Muscle of arm (tissue), 12 donors: ENCODE results near the gene GATA2. TPM values are rescaled to one million over a fixed set of nuclear protein-coding genes. Genes with fewer than 3 reads are reported as not detected.

Source experiments
- DNase-seq: peaks from one replicate; pipeline ENCODE4 v3.0.0-alpha.2; 2013
- polyA plus RNA-seq, 12 donors: library from polyadenylated mRNA; unstranded; fragments of 120-200 nt; gene quantifications; one replicate each; pipeline ENCODE4 v1.2.1, GENCODE V29; 2013; ENCODE audit not compliant: insufficient read length in 12 of 12

Gene GATA2
- polyA plus RNA-seq, 12 donors = 2.0 to 8.0 (median 3.2) TPM; not detected in 2

DNA sequence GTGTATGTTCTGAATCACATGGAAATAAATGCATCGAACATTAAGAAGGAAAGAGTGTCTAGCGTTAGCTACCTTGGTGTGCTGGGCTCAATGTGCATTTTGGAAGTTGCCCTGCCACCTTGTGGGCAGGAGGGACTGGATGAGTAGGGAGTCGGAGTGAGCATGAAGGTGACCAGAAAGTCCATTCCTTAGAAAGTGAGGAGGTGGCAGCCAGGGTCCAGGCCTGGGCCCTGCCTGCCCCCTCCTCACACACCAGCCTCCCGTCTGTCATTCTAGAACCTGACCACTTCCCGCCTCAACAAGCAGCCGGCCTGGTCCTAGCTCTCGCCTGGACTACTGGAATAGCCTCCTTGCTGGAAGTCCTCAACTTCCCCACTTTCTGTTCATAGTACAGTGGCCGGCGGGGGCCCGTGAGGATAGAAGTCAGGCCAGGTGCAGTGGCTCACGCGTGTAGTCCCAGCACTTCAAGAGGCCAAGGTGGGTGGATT is 10.2 kb upstream of the GATA2 start:
- DNase-seq = no peak

DNA sequence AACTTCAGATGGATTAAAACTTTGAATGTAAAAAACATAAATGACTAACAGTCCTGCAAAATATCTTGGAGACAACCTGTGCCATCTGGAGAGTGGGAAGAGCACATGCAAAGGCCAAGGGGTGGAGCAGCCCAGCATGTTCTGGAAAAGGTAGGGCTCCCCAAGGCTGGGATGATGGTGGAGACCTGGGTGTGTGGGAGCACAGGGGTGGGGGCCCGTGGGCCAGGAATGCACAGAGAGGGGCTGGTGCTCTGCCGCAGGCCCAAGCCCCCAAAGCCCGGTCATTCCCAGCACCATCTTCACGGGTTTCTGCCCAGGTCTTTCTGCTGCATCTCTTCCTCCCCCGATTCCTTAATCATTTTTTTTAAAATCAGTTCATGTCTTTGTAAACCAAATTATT is 9.7 kb upstream of the GATA2 start:
- no peak for DNase-seq

DNA sequence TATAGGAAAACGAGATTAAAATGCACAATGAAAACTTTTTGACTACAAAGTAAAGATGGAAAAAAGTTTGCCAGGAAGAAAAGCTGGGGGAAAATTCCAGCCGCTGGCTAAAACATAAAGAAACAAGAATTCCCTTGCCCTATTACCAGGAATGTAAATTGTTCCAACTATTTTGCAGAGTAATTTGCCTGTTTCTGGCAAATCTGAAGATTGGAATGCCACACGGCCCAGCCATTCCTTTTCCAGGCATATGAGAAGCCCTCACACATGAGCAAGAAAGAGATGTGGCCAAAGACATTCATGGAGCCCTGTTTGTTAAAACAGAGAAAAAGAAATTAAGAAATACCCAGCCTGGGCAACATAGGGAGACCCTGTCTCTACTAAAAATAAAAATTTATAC is 8.4 kb upstream of the GATA2 start:
- no peak for DNase-seq

DNA sequence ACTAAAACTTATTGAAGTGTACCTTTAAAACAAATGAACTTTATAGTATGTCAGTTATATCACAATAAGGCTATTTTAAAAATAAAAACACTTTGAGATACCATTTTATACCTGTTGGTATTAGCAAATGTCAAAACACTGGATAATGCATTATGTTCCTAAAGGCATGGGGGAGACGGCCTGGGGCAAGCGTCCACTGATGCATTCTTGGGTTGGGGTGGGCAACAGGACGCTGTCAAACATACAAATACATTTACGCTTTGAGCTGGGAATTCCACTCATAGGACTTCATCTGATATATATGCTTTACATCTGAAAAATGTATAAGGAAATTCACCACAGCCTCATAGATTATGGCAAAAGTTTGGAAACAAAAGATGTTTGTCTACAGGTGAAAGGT is 7.6 kb upstream of the GATA2 start:
- DNase-seq = no peak

DNA sequence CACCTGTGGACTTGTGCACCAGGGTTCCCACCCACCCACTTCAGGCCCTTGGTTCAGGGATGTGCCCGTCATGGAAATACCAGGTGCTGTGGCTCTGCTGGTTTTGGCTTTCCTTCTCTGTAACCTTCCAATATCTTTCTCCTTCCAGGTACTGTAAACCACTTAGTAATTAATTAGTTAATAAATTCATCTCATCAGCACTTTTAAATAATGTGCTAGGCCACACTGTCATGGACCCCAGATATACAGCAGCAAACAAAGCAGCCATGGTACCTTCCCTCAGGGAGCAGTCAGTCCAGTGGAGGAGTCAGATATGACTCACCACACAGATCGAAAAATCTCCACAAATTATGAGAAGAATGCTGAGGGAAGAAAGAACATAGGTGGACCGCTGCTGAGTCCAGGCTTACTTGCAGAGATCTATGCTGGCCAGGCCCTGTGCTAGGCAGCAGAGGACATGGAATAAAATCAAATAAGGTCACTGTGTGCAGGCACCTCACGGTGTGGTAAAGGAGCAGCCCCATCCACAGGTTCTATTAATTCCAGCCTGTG is 6.8 kb upstream of the GATA2 start:
- DNase-seq = no peak

DNA sequence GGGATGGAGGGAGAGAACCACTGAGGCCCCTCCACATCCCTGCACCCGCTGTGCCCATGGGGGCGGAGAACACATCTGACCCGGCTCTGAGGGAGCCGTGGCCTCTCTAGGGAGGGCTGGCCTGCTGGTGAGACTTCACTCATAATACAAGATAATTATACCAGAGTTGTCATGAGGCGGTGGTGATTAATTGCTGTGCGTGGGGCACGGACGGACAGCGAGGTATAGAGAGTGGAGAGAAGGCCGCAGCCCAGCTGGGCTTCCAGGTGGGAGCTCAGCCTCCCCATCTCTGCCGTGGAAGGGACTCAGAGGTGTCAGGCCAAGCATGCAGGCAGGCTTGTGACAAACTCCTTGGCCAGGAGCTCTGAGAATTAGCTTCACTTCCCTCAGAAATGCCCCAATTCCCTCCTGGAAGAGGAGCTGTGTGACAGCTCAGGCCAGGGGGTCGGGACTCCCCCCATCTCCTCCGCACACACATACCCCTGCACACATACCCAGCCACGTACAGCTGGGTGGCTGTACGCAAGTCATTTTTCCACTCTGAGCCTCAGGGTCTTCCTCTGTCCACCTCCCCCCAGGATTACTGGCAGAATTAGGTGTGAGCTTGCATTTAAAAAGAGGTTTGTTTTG is 6.0 kb upstream of the GATA2 start:
- DNase-seq = no peak

DNA sequence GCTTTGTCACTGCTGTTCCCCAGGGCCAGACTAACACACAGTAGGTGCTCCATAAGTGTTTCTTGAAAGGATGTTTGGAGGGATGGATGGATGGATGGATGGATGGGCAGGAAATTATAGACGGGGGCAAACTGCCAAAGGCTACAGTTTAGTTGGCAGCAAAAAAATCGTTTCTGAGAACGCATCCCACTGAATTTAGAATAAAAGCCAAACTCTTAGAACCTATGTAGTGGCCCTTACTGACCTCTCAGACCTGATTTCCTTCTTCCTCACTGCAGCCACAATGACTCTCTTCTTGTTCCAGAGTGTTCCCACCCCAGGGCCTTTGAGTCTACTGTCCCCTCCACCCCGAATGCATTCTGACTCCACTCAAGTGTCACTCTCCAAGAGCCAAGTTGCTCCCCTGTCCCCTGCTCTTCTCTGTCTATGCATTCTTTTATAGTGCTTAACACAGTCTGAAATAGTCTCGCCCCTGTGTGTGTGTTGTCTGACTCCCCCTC is 5.2 kb upstream of the GATA2 start:
- no peak for DNase-seq

DNA sequence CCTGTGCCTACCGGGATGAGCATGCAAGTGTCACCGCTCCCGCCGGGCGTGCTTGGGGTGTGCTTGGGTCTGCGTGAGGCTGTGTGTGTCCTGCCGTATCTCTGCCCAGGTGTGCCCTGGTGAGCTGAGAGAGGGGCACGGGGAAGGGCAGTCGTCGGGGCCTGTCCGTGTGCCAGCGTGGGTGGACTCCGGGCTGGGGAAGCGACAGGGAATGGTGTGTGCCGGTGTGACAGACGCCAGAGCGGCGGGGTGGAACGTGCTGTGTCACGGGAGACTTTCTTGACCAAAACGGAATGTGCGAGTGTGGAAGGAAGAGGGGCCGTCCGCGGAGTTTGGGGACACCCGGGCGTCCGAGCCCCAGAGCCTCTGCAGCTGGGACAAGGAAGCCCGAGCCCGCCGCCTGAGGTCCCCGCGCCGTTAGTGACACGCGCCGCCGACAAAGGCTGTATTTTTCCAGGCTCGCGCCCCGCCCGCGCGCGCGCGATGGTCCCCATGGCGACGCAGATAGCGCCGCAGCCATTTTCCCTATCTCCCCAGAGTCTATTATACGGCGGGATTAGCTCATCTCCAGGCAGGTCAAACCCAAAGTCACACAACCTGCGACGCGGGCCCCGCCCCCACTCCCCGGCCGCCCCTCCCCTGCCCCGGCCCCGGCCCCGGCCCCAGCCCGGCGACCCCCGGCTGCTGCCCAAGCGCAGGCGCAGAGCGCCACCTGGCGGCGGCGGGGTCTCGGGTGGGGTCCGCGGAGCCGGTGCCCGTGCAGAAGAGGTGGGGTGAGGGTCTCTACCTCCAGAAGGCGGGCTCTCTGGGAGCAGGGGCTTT is 4.5 kb upstream of the GATA2 start:
- DNase-seq = no peak

DNA sequence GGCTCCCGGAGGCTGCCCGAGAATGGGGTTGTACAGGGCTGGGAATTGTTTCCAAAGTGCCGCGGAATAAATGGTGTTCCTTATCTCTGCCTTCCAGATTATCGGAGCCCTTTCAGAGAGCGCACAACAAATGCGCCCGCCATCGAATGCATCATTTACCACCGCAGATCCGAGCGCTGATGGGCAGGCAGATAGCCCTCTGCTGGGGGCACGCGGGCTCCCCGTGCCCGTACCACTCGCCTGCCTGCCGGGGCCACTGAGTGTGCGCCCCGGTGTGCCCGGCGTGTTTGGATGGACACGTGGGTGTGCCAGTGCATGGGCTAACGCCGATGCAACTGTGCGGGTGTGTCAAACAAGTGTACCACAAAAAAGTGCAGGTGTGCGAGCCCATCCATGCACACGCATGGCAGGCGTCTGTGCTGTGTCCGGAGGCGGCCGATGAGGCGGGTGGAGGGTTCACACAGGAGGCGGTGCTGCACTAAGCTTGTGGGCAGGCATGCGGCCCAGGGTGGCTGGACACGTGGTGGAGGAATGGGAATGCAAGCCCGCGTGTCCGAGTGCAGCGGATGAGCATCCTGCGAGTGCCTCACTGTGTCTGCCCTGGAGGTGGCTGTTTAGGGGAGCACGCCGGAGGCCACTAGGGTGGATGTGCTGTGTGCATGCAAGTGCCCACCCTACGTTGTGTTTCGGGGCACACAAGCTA is 3.8 kb upstream of the GATA2 start:
- DNase-seq = no peak

DNA sequence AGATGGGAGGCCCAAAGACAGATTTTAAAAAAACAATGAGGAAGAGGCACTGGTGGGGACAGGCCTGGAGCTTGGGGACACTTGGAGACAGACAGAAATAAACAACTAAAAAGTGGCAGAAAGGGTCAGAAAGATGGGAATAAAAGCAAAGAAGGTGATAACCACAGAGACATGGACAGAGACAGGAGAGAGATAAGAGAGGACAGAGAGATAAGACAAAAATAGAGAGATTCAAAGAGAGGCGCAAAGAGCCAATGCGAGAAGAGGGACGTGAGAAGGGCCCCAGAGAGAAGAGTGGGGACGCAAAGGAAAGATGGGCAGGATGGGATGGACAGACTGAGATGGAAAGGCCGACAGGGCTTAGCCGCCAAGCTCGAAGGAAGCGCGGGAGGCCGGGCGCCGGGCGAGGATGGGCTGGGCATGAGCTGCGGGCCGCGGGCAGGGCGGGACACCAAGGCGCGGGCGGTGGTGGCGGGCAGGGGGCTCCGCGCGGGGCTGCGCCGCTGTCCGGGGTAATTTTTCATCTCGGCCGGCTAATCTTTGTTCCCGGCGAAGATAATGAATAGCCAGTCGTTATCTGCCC is 3.1 kb upstream of the GATA2 start:
- DNase-seq = no peak

DNA sequence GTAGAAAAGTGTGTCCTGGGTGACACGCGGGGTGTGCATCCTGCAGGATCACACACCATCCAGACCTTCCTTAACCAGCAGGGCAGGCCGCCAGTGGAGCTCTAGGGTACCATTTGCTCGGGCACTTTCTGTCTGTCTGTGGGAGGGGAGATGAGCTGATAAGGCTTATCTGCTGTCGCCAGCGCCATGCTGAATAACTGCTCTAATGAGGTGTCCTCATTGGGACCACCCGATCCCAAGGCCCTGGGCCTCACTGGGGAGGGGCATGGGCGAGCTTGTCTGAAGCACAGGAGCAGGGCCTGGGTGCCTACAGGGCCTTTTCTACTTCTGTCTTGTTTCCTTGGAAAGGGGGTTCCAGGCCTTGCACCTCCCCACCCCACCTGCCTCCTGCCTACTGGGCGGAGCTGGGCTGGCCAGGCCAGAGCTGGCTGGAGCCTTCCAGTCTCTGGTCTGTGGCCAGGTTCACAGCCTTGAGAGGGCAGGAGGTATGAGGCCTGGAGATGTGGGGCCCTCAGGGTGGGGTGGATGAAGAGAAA is 2.5 kb upstream of the GATA2 start:
- no peak for DNase-seq

DNA sequence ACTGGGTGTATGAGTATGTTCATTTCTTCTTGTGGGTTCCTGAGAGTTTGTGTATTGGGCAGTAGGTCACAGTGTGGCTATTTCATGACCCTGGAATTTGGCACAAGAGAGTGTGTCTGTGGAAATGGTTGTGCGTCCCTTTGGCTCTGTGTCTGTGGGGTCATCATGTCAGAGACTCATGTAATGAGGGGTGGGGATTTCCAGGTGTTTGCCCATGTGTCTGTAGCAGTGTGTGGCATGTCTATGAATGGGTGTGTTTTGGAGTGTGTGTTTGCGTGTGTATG is 1.3 kb upstream of the GATA2 start:
- no peak for DNase-seq

DNA sequence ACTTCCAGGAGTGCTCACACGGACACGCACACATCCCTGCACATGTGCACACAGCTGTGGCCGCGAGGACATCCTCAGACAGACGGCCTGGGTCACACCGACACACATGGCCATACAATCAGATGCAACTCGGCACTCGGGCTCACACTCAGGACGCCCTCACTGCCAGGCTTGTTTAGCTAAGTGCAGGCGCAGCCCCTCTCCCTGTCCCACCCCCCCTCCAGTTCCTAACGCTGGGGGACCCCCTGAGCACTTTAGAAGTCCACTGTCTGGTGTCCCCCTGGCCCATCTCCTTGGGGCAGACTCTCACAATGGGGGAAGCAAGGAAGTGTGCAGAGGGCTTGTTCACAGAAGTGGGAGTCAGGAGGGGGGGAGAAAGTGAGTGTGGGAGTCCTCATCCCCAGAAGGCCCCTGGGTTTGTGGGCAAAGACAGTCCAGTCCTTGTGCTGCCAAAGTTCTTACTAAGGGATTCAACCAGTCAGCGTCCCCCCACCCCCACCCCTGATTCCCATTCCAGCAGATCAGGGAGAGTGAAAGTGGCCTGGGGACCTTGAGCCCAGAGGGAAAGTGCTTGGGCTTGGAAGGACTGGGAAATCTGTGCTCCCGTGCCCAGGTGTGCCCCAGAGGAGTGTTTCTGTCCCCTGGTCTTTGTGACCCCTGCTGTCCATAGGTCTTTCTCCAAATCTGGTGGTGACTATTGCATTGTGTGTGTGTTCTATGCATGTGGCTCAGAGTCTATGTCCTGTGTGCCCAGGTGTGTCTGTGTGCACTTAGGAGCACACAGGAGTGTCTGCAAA is 767 bp upstream of the GATA2 start:
- DNase-seq = no peak

DNA sequence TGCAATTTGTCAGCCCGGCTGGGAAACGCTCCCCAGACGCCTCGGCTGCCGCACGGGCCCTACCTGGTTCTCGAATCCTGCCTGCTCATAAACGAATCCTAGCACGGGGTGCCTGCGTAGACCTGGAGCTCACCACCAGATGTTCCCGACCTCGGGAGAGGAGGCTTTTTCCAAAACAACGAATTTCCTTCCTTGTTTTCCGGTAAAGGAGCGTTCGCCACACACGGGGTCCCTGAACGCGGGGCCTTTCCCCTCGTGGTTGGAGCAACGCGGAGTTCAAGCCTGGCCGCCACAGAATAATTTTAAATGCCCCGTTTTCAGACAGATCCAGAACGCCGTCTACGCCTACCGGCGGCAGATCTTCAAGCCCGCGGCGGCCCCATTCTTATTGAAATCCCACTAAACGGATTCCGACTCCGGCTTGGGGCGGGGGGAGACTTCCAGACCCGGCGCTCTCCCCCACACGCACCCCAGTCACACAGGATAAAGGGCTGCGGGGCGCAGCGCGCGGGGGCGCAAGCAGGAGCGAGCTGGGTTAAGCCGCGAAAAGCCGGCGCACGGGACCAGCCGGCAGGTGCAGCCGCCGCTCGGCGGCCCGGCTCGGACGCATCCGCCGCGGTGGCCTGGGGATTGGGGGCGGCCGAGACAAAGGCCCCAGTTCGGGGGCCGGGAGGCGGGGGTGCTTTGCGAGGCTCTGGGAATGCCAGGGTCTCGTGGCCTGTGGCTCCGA is 895 bp downstream of the GATA2 start:
- DNase-seq = no peak

DNA sequence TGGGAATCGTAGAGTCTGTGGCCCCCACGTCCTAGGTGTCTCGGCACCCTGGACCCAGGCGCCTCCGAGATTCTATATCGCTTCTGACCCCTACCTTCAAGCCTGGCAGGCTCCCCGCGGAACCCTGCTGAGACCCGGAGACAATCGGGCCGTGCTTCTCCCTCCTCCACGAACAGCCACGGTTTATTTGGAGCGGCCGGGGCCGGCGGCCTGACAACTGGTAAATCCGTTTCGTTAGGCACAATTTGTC is 1.4 kb downstream of the GATA2 start:
- no peak for DNase-seq

DNA sequence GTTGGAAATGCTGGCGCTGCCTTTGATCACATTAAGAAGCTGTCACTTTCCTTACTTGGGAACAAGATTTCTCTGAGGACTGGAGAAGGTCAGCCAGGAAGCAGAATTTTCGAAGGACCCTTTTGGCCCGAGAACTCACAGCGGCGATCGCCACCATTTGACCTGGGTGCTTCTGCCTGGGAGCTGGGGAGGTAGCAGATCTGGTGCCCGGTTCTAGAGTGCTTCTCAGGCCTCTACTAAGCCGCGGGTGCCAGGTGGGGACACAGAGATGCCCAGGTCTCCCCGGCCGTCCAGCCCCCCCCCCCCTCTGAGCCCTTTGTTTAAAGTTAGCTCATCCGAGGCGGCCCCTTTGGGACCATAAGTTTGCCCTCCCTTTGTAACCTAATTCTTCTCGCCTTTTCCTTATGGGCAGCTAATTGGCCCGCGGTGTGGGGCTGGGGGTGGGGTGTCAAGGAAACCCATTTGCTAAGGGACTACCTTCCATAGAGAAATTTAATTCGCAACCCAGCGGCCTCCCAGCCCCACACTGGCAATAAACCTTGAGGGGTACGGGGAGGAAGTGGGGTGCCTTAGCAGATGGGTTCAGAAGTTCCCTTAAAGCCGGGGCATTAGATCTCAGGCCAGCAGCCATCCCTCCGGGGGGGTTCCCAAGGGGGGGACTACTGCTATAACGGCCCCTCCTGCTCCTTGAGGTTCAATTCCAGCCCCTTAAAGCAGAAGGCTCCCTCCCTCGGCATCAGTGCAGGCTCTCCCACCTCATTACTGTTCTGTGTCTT is 1.9 kb downstream of the GATA2 start:
- DNase-seq = no peak

DNA sequence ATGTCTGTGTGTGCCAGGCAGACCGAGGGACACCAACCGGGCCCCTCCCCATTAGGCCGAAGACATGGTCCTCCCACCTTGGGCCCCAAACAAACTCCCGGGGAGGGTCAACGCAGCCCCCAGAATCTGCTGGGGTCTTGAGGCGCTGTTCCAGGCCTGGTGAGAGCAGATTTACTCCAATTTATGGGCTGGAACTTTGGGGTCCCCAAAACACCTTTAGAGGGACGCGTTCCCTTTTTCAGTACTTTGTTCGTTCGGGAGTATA is 2.4 kb downstream of the GATA2 start:
- DNase-seq = no peak

DNA sequence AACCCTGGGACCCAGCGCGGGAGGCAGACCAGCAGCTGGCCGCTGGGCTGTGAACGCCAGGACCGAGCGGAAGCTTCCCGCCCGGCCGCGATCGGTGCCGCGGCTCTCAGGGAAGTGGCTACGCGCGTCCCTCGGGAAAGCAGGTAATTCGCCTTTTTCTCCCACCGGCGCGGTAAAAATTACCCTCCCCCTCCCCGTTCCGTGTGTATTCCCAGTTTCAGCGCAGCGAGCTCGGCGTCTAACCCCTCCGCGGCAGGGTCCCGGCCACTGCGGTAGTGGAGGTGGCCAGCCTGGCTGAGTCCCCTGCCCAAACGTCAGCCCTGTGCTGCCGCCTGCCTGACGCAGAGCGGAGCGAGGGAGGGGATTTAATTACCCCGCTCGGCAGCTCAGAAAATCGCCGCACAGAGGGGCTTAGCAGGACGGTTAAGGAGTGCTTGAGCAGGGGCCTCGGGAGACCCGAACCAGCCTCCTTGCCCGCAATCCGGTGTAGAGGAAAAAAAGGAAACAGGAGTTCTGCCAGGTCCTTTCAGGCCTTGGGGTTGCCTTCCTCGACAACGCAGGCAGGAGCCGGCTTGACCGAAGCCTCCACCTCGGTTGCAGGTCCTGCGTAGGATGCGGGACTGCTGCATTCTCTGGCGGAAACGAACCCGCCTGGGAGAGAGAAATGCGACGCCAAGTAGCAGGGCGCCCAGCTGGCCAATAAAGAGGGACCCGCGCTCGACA is 2.9 kb downstream of the GATA2 start:
- DNase-seq = no peak

DNA sequence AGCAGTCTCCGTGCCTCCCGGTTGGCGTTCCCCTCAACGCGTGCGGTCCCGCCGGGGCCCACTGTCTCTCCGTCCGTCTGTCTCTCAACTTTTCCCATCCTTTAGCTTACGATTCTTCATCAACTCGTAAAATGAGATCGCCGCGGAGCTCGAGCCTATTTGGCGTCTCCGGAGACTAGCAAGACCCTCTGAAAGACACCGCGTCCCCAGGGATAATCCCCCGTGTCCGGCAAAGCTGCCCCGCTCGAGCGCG is 3.4 kb downstream of the GATA2 start:
- DNase-seq = no peak
